Measurements from ENCODE around the gene AKIRIN2.
"Not testable (repeated sequence)": the region's sequence is repeated elsewhere in the genome, so short reads cannot be mapped to it uniquely, and the experiment has no call there.

DNA sequence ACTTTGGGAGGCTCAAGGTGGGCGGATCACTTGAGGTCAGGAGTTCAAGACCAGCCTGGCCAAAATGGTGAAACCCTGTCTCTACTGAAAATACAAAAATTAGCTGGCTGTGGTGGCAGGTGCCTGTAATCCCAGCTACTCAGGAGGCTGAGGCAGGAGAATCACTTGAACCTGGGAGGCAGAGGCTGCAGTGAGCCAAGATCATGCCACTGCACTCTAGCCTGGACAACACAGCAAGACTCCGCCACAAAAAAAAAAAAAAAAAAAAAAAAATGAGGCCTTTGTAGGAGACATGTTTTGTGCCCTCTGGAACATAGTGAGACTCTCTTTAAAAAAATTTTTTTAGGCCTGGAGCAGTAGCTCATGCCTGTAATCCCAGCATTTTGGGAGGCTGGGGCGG, 10.7 kb upstream of the AKIRIN2 start:
- TF ChIP-seq, protein P1, sequence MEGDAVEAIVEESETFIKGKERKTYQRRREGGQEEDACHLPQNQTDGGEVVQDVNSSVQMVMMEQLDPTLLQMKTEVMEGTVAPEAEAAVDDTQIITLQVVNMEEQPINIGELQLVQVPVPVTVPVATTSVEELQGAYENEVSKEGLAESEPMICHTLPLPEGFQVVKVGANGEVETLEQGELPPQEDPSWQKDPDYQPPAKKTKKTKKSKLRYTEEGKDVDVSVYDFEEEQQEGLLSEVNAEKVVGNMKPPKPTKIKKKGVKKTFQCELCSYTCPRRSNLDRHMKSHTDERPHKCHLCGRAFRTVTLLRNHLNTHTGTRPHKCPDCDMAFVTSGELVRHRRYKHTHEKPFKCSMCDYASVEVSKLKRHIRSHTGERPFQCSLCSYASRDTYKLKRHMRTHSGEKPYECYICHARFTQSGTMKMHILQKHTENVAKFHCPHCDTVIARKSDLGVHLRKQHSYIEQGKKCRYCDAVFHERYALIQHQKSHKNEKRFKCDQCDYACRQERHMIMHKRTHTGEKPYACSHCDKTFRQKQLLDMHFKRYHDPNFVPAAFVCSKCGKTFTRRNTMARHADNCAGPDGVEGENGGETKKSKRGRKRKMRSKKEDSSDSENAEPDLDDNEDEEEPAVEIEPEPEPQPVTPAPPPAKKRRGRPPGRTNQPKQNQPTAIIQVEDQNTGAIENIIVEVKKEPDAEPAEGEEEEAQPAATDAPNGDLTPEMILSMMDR (IDR thresholded peaks at IDR 0.05; ENCODE audit: insufficient read depth, low read length) = not testable (repeated sequence)
- TF ChIP-seq POLR2AphosphoS5 (IDR thresholded peaks at IDR 0.05; ENCODE audit: low read depth) = not testable (repeated sequence)
